NCI-H187 treated with DMSO at 0.1 percent for 48 hours (cell line): Measurements from ENCODE around the gene ME2.
"Not testable (repeated sequence)": the region's sequence is repeated elsewhere in the genome, so short reads cannot be mapped to it uniquely, and the experiment has no call there.

Source experiments
- DNase-seq: peaks from one replicate; lab custom pipeline; 2025; lab: John Stamatoyannopoulos, UW

Gene ME2

GRCh38 chr18:50924372-50924771, 45.5 kb downstream of the ME2 start:
- DNase-seq: no peak

GRCh38 chr18:50926521-50926920, 47.6 kb downstream of the ME2 start:
- DNase-seq: no peak

GRCh38 chr18:50928551-50928950, 49.6 kb downstream of the ME2 start:
- no peak for DNase-seq

- DNase-seq: no peak
Observed at GRCh38 chr18:50933684-50934083, 54.8 kb downstream of the ME2 start.

GRCh38 chr18:50934545-50935211, 55.8 kb downstream of the ME2 start:
- DNase-seq: no peak

GRCh38 chr18:50935493-50936191, 56.7 kb downstream of the ME2 start:
- DNase-seq: no peak

GRCh38 chr18:50937183-50937582, 58.3 kb downstream of the ME2 start:
- DNase-seq: no peak

GRCh38 chr18:50938912-50939311, 60.0 kb downstream of the ME2 start:
- no peak for DNase-seq

GRCh38 chr18:50944245-50944932, 65.5 kb downstream of the ME2 start:
- DNase-seq: no peak

GRCh38 chr18:50945918-50946317, 67.0 kb downstream of the ME2 start:
- not testable (repeated sequence) for DNase-seq

GRCh38 chr18:50947899-50948298, 69.0 kb downstream of the ME2 start:
- no peak for DNase-seq

- DNase-seq: no peak
Observed at GRCh38 chr18:50949185-50949584, 70.3 kb downstream of the ME2 start.

GRCh38 chr18:50950626-50951025, 71.7 kb downstream of the ME2 start:
- DNase-seq: no peak

GRCh38 chr18:50953822-50954221, 74.9 kb downstream of the ME2 start:
- no peak for DNase-seq

GRCh38 chr18:50955253-50955652, 76.3 kb downstream of the ME2 start:
- no peak for DNase-seq

GRCh38 chr18:50956116-50956515, 77.2 kb downstream of the ME2 start:
- DNase-seq: no peak

GRCh38 chr18:50961974-50962373, 83.1 kb downstream of the ME2 start:
- no peak for DNase-seq

GRCh38 chr18:50967714-50968661, 89.1 kb downstream of the ME2 start, which contains the start of gene ELAC1:
Gene ELAC1, plus strand, starts transcription at chr18:50968040. Its CDS starts 6,365 bp downstream, at chr18:50974405.
- no peak for DNase-seq

- no peak for DNase-seq
Observed at GRCh38 chr18:50969448-50969847, 90.5 kb downstream of the ME2 start.

GRCh38 chr18:50970006-50970405, 91.1 kb downstream of the ME2 start:
- no peak for DNase-seq

- DNase-seq: not testable (repeated sequence)
Observed at GRCh38 chr18:50972404-50972803, 93.5 kb downstream of the ME2 start.
